GM23338 (cell line): Measurements from ENCODE around the gene SRPK2. TPM values are rescaled to one million over a fixed set of nuclear protein-coding genes. Genes with fewer than 3 reads are reported as not detected.

ENCODE experiments used
- ATAC-seq: fragments of 200-7000 bp; cut with Tn5 transposase; 3 replicates; pipeline ENCODE4 v1.9.1; 2020
- DNase-seq: peaks from one replicate; pipeline ENCODE4 v3.0.0-alpha.2; 2015; ENCODE audit warnings: low spot score
- H2AFZ ChIP-seq: fragments of 200-600 bp; sonication (generic); 2 replicates; pipeline ENCODE4 v1.8.0; 2016; ENCODE audit warnings: antibody characterized with exemption, mild to moderate bottlenecking, moderate library complexity
- H3F3A ChIP-seq: fragments of 200-600 bp; sonication (generic); replicated peaks from 2 replicates; pipeline ENCODE4 v1.8.0; 2017; ENCODE audit warnings: antibody characterized with exemption, mixed run types, low read depth
- H3K27ac ChIP-seq: fragments of 200-600 bp; sonication (generic); 2 replicates; pipeline ENCODE4 v1.6.1; 2016; ENCODE audit warnings: low read depth
- H3K27me3 ChIP-seq: fragments of 200-600 bp; sonication (generic); 2 replicates; pipeline ENCODE4 v1.8.0; 2016; ENCODE audit warnings: mild to moderate bottlenecking, mixed run types, moderate library complexity; ENCODE audit not compliant: insufficient read depth
- H3K36me3 ChIP-seq: fragments of 200-600 bp; sonication (generic); 2 replicates; pipeline ENCODE4 v1.8.0; 2016; ENCODE audit warnings: mild to moderate bottlenecking; ENCODE audit not compliant: insufficient read depth
- H3K4me1 ChIP-seq: fragments of 200-600 bp; sonication (generic); 2 replicates; pipeline ENCODE4 v1.8.0; 2016; ENCODE audit warnings: mild to moderate bottlenecking, moderate library complexity; ENCODE audit not compliant: insufficient read depth
- H3K4me2 ChIP-seq: fragments of 200-600 bp; sonication (generic); 2 replicates; pipeline ENCODE4 v1.7.1; 2017; ENCODE audit warnings: mixed run types
- H3K4me3 ChIP-seq: fragments of 200-600 bp; sonication (generic); 2 replicates; pipeline ENCODE4 v1.6.1; 2016; ENCODE audit warnings: mixed run types
- H3K79me2 ChIP-seq: fragments of 200-600 bp; sonication (generic); replicated peaks from 2 replicates; pipeline ENCODE4 v1.8.0; 2017; ENCODE audit warnings: mild to moderate bottlenecking; ENCODE audit not compliant: insufficient read depth
- H3K9me2 ChIP-seq: fragments of 200-600 bp; sonication (generic); 2 replicates; pipeline ENCODE4 v1.8.0; 2017; ENCODE audit not compliant: insufficient read depth
- H4K20me1 ChIP-seq: fragments of 200-600 bp; sonication (generic); replicated peaks from 2 replicates; pipeline ENCODE4 v1.8.0; 2017; ENCODE audit warnings: mild to moderate bottlenecking; ENCODE audit not compliant: insufficient read depth
- H3K27ac Mint-ChIP-seq: 2 replicates; pipeline ENCODE4 v1.8.0; 2020; ENCODE audit warnings: inconsistent platforms, mild to moderate bottlenecking, moderate library complexity, mixed read lengths
- H3K27me3 Mint-ChIP-seq: 3 replicates; pipeline ENCODE4 v1.8.0; 2022; ENCODE audit warnings: low read depth, mild to moderate bottlenecking, moderate library complexity, mixed read lengths, inconsistent platforms; ENCODE audit not compliant: insufficient read depth, poor library complexity
- H3K36me3 Mint-ChIP-seq: 3 replicates; pipeline ENCODE4 v1.8.0; 2021; ENCODE audit warnings: low read depth, mild to moderate bottlenecking, inconsistent platforms, moderate library complexity, mixed read lengths
- H3K4me1 Mint-ChIP-seq: 3 replicates; pipeline ENCODE4 v1.8.0; 2020; ENCODE audit warnings: mild to moderate bottlenecking, inconsistent platforms, mixed read lengths
- H3K4me3 Mint-ChIP-seq: 3 replicates; pipeline ENCODE4 v1.8.0; 2021; ENCODE audit warnings: moderate library complexity, mild to moderate bottlenecking, inconsistent platforms, mixed read lengths
- H3K9me3 Mint-ChIP-seq: 3 replicates; pipeline ENCODE4 v1.8.0; 2020; ENCODE audit warnings: moderate library complexity, mild to moderate bottlenecking, inconsistent platforms, mixed read lengths
- CREB1 ChIP-seq: fragments of 250-450 bp; sonication (Bioruptor Pico); IDR thresholded peaks from 2 replicates; pipeline ENCODE4 v1.5.0; 2020; ENCODE audit warnings: low read depth, mild to moderate bottlenecking, moderate library complexity
- CTCF ChIP-seq, 2 experiments: fragments of 200-600 bp in 1 of 2; sonication (generic) in 1 of 2; conservative IDR thresholded peaks; 2 replicates each; pipeline versions ENCODE4 v1.5.1 to v1.6.1; 2016 to 2017; ENCODE audit warnings: antibody characterized with exemption in 2 of 2, low read depth in 2 of 2, mild to moderate bottlenecking in 2 of 2, moderate library complexity in 1 of 2
- ETS1 ChIP-seq: IDR thresholded peaks from 2 replicates; pipeline ENCODE4 v1.6.1; 2016; ENCODE audit warnings: antibody characterized with exemption
- EZH2phosphoT487 ChIP-seq: fragments of 200-600 bp; sonication (generic); IDR thresholded peaks from one replicate; pipeline ENCODE4 v1.8.1; 2018; ENCODE audit warnings: antibody characterized with exemption; ENCODE audit not compliant: unreplicated experiment
- NANOG ChIP-seq: IDR thresholded peaks from 2 replicates; pipeline ENCODE4 v1.6.1; 2016; ENCODE audit warnings: antibody characterized with exemption, borderline replicate concordance
- POLR2AphosphoS5 ChIP-seq: IDR thresholded peaks from 2 replicates; pipeline ENCODE4 v1.6.1; 2016; ENCODE audit warnings: antibody characterized with exemption, low read depth
- REST ChIP-seq: IDR thresholded peaks from one replicate; pipeline ENCODE4 v1.6.1; 2018; ENCODE audit warnings: antibody characterized with exemption; ENCODE audit not compliant: unreplicated experiment
- STAT1 ChIP-seq: IDR thresholded peaks from one replicate; pipeline ENCODE4 v1.6.1; 2016; ENCODE audit warnings: antibody characterized with exemption; ENCODE audit not compliant: unreplicated experiment
- ZNF114 ChIP-seq: fragments of 250-450 bp; sonication (Bioruptor Pico); IDR thresholded peaks from 2 replicates; pipeline ENCODE4 v1.5.0; 2020; ENCODE audit warnings: mild to moderate bottlenecking, moderate library complexity
- ZNF331 ChIP-seq: fragments of 250-450 bp; sonication (Bioruptor Pico); IDR thresholded peaks from 2 replicates; pipeline ENCODE4 v1.5.0; 2020; ENCODE audit warnings: low read depth, mild to moderate bottlenecking, moderate library complexity
- polyA plus RNA-seq: library from polyadenylated mRNA; unstranded; fragments of >200 nt; fragmentation: Nextera tagmentation; extraction: Ambion mirVana; gene quantifications from 2 replicates; pipeline ENCODE4 v1.2.1, GENCODE V29; 2016
- total RNA-seq: library from RNA; depleted of rRNA; stranded (reverse); fragments of >200 nt; shearing (Covaris generic); gene quantifications from 2 replicates; pipeline ENCODE4 v1.2.3, GENCODE V29; 2014

SRPK2 gene
- total and polyA plus RNA-seq, 2 experiments from 2014 or later = 66.3 to 91.5 TPM

GRCh38 chr7:105149827-105150226 lies 238.9 kb downstream of the SRPK2 start (continued):
- TF ChIP-seq ZNF331 = no peak
- no peak for TF ChIP-seq CREB1 (CRISPR knock-in tag)
- no peak for TF ChIP-seq ZNF114 (CRISPR knock-in tag)

- Histone ChIP-seq H4K20me1 (no peaks in the 10 kb centered on the region; the same call in none of the 2 replicates), H3K9me2 (no peaks in the 10 kb centered on the region), H3K27me3 (no peaks in the 10 kb centered on the region), H3F3A (no peaks in the 10 kb centered on the region), H3K4me1 (no peaks in the 10 kb centered on the region), H3K4me2 (no peak overlapping the region), H3K36me3 (0 out of 2 replicates have a peak, but pooled peaks cover 10% of the 10 kb centered on the region), H3K4me3 (no peak overlapping the region), H3K79me2 (peaks cover 14% of the 10 kb centered on the region), H3K27ac (no peak overlapping the region), H2AFZ (no peak overlapping the region)
- ATAC-seq (peak; percentile 89), DNase-seq (peak; percentile 78)
- H3K36me3 Mint-ChIP-seq = peaks cover 16% of the 10 kb centered on the region; the same call in 2 of the 3 replicates
- H3K9me3 Mint-ChIP-seq = no peaks in the 10 kb centered on the region
- H3K27me3 Mint-ChIP-seq = no peaks in the 10 kb centered on the region
- H3K27ac Mint-ChIP-seq = 0 out of 2 replicates have a peak overlapping the region, but pooled peaks have one; percentile 22
- no peak overlapping the region for H3K4me3 Mint-ChIP-seq
- H3K4me1 Mint-ChIP-seq = peaks cover 6% of the 10 kb centered on the region; the same call in 2 of the 3 replicates
- TF ChIP-seq ZNF114 (CRISPR knock-in tag) (no peak), CTCF (conservative IDR thresholded peaks at IDR 0.05; ENCODE audit: low read depth in 2 of 2) (peak; percentile 56 to 70)
Observed at GRCh38 chr7:105141068-105141467, 247.7 kb downstream of the SRPK2 start.

- no peaks in the 10 kb centered on the region for H3F3A ChIP-seq
- no peaks in the 10 kb centered on the region for H3K9me2 ChIP-seq
- 0 out of 2 replicates have a peak, but pooled peaks cover 10% of the 10 kb centered on the region for H3K36me3 ChIP-seq
- DNase-seq = no peak
- no peak overlapping the region for H2AFZ ChIP-seq
- no peak overlapping the region for H3K4me2 ChIP-seq
- H3K4me3 ChIP-seq = no peak overlapping the region
- no peak for ATAC-seq
- no peaks in the 10 kb centered on the region for H3K9me3 Mint-ChIP-seq
- peaks cover 14% of the 10 kb centered on the region; the same call in 2 of the 3 replicates for H3K36me3 Mint-ChIP-seq
- no peak overlapping the region for H3K27ac ChIP-seq
- peaks cover 21% of the 10 kb centered on the region for H3K79me2 ChIP-seq
- H3K4me1 ChIP-seq = no peaks in the 10 kb centered on the region
- peaks cover 8% of the 10 kb centered on the region for H4K20me1 ChIP-seq
- no peaks in the 10 kb centered on the region for H3K27me3 Mint-ChIP-seq
- H3K4me3 Mint-ChIP-seq = no peak overlapping the region
- H3K4me1 Mint-ChIP-seq = peaks cover 6% of the 10 kb centered on the region; the same call in 2 of the 3 replicates
- no peak overlapping the region for H3K27ac Mint-ChIP-seq
- no peaks in the 10 kb centered on the region for H3K27me3 ChIP-seq
- TF ChIP-seq EZH2phosphoT487 (no peak), ETS1 (no peak), STAT1 (no peak), POLR2AphosphoS5 (no peak), NANOG (no peak), REST (no peak), CREB1 (CRISPR knock-in tag) (no peak), CTCF (conservative IDR thresholded peaks at IDR 0.05; ENCODE audit: low read depth in 2 of 2) (no peak), ZNF331 (no peak), ZNF114 (CRISPR knock-in tag) (no peak)
Observed at GRCh38 chr7:105139381-105139780, 249.3 kb downstream of the SRPK2 start.
